LNCAP (cell line): Measurements from ENCODE around the gene TH.

Experiments
- TF ChIP-seq, protein P1 (sequence below): fragments of 450-650 bp; IDR thresholded peaks from 2 replicates; pipeline ENCODE4 v1.5.1; 2017; ENCODE audit warnings: mild to moderate bottlenecking

The TH gene

DNA sequence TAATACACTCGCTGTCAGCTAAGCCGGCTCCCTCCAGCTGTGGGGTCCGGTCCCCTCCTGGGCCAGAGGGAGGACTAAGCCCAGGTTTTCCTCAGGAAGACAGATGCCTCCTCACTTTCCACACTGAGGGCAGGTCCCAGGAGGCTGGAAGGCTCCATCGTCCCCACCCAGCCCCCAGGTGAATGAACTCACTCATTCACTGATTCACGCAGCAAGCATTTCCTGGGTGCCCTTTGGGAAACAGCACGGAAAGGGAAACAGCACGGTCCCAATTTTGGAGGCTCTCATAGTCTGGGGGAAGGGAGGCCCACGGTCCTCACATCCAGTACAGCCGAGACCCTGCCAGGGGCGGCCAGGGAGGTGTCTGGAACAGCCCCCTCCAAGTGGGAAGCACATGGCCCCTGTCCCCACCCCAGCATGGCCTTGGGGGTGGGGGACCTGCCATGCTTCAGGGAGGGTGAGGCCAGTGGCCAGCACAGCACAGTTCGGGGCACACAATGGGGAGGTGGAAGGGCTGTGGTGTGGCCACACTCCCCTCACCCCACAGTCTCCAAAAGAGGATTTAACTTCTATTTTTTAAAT is 9.3 kb upstream of the TH start:
- TF ChIP-seq, protein P1, sequence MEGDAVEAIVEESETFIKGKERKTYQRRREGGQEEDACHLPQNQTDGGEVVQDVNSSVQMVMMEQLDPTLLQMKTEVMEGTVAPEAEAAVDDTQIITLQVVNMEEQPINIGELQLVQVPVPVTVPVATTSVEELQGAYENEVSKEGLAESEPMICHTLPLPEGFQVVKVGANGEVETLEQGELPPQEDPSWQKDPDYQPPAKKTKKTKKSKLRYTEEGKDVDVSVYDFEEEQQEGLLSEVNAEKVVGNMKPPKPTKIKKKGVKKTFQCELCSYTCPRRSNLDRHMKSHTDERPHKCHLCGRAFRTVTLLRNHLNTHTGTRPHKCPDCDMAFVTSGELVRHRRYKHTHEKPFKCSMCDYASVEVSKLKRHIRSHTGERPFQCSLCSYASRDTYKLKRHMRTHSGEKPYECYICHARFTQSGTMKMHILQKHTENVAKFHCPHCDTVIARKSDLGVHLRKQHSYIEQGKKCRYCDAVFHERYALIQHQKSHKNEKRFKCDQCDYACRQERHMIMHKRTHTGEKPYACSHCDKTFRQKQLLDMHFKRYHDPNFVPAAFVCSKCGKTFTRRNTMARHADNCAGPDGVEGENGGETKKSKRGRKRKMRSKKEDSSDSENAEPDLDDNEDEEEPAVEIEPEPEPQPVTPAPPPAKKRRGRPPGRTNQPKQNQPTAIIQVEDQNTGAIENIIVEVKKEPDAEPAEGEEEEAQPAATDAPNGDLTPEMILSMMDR = no peak

DNA sequence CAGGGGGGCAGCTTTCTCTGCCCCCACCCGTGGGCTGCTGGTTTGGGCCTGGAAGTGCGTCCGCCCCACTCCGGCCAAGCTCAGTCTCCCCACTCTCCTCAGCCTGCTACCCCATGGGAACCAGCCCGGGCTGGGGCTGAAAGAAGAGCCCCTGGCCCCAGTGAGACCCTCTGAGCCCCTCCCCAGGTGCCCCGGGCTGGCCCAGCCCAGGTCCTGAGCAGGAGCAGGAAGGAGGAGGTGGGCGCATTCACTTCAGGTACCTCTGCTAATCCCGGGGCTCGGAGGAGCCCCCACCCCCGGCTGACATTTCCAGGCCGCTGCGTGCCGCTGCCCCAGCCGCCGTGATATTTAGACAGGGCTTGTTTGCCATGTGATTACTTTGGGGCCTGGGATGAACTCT is 8.7 kb upstream of the TH start:
- TF ChIP-seq, protein P1 = no peak

DNA sequence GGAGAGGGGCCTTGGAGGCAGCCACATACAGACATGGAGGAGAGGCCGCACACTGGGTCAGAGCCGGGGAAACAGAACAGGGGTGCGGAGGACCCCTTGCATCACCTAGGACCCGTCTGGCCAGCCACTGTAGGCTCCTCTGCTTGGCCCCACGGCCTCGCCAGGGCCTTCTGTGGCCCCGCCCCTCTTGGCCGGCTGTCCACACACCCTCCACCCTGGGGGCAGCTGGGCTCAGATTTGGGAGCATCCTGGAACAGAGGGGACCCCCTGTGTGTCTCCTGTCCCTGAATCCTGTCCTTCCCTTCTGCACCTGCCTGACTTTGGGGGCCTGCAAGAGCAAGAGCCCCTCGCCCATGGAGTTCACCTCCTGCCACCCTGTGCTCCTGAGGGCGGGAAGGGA is 7.9 kb upstream of the TH start:
- TF ChIP-seq, protein P1 = no peak

DNA sequence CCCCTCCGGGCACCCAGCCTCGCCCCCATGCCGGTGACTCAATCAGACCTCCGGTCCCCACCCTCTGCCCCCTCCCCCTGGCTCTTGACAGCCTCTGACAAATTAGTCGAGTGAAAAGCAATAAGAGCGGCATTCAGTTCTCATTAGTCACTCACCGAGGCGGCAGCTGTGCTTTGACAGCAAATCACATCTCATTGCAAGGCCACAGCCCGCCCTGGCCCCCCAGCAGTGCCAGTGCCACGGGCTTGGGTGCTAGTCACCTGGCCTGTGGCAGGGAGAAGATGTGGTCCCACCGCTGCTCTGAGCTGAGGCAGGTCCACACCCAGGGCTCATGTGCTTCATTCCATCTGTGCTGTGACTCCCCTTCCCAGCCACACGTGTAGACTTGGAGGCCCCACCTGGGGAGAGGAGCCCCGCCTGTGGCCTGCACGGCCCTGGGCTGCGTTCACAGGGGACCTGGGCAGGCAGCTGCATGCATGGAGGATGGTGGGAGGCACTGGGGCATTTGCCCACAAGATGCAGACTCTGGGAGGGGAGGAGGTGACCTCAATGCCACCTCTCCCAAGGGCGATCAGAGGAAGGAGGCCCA is 7.4 kb upstream of the TH start:
- TF ChIP-seq, protein P1 = no peak

DNA sequence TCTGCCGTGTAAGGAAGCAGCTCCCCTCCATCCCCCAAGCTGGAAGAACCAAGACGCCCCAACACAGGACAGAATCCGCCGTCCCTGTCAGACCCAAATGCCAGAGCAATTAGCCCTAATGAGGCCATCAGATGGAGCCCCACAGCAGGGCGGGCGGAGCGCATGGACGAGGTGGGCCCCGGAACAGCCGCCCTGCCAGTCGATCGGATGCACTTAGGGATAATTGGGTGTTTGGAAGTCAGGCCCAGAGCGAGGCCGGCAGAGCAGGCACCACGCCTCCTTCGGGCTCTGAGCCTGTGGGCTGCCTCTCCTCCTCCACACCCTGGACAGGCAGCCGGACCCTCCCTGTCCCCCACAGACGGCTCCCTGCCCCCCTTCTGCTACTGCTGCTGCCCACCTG is 5.5 kb upstream of the TH start:
- TF ChIP-seq, protein P1 = no peak

DNA sequence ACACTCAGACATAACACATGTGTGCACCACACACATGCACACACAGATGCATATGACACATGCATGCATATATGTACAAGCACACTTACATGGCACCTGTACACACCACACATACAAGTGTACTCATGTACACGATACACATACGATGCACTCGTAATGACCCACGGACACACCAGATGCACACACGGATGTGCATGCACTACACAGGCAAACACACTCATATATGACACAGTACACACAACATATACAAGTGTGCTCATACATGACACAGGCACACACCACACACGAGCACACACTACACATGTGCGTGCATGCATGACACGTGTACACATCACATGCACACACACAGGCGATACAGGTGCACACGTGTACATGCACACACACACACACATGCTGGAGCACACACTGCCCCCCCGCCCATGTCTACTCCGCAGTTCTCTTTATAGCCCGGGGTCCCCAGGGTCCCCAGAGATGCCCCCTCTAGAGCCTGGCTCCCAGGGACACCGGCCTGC is 4.8 kb upstream of the TH start:
- TF ChIP-seq, protein P1 = no peak

DNA sequence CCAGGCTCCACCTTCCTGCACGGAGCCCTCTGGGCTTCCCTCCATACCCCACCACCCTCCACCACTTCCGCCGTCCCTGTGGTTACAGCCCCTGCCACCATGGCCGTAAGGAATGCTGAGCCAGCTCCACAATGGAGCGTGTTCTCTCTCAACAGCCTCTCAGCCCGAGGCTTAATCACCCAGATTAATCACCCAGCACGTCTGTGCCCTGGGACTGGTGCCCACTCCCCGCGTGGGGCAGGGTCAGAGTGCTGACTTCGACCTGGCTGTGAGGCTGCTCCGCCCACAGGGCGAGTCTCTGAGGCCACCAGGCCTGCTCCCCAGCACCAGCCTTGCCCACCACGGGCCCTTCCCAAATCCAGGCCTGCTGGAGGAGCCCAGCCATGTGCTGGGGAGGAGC is 4.0 kb upstream of the TH start:
- TF ChIP-seq, protein P1 = no peak
